GM13977 (cell line): Measurements from ENCODE around the gene SH3YL1.

Experiments used
- DNase-seq: peaks from one replicate; pipeline ENCODE4 v3.0.0; 2012; ENCODE audit warnings: low spot score
- in situ Hi-C: fragments of 300-500 bp; cut with MboI; formaldehyde crosslinking; loops from one replicate; pipeline ENCODE4 v1.12.0; 2022; ENCODE audit warnings: low sequenced_read_pairs, low pct_unique_long_range_greater_than_20kb, mixed read lengths, inconsistent platforms; ENCODE audit not compliant: unreplicated experiment
- TF ChIP-seq, protein P1 (sequence below): IDR thresholded peaks from 2 replicates; pipeline ENCODE4 v1.5.1; 2012; ENCODE audit warnings: mild to moderate bottlenecking, control low read depth; ENCODE audit not compliant: insufficient read depth; ENCODE audit errors: extremely low read depth, missing control alignments

The SH3YL1 gene

DNA sequence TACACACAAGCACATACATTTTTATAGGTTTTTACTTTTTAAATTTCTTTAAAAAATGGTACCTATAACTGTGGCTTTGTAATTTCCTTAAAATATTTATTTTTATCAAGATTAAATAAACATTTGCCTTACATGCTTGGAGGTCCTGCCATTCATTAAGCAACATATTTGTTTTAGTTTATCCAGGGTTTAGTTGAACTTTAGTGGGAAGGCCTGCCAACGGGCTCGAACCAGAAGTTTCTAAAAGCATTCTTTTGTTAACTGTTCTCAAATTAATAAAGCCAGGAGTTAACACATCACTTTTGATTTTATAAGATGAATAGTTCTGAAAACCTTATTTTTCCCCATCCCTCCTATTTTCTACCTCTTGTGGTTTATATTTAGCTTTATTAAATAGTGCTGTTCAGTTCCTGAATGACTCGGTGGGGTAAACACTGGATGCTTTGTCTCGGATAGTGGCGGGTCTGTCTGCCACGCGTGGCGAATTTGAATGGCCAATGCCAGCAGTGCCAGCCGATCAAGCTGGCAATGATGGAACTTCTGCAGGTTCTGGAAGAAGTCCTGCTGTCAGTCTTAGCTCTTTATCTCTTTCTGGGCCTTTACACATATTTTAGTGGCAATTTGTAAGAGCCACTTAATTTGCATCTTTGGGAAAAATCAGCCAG, 32.2 kb downstream of the SH3YL1 start:
- TF ChIP-seq, protein P1, sequence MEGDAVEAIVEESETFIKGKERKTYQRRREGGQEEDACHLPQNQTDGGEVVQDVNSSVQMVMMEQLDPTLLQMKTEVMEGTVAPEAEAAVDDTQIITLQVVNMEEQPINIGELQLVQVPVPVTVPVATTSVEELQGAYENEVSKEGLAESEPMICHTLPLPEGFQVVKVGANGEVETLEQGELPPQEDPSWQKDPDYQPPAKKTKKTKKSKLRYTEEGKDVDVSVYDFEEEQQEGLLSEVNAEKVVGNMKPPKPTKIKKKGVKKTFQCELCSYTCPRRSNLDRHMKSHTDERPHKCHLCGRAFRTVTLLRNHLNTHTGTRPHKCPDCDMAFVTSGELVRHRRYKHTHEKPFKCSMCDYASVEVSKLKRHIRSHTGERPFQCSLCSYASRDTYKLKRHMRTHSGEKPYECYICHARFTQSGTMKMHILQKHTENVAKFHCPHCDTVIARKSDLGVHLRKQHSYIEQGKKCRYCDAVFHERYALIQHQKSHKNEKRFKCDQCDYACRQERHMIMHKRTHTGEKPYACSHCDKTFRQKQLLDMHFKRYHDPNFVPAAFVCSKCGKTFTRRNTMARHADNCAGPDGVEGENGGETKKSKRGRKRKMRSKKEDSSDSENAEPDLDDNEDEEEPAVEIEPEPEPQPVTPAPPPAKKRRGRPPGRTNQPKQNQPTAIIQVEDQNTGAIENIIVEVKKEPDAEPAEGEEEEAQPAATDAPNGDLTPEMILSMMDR: no peak
- in situ Hi-C loops: no loop called here
- no peak for DNase-seq

DNA sequence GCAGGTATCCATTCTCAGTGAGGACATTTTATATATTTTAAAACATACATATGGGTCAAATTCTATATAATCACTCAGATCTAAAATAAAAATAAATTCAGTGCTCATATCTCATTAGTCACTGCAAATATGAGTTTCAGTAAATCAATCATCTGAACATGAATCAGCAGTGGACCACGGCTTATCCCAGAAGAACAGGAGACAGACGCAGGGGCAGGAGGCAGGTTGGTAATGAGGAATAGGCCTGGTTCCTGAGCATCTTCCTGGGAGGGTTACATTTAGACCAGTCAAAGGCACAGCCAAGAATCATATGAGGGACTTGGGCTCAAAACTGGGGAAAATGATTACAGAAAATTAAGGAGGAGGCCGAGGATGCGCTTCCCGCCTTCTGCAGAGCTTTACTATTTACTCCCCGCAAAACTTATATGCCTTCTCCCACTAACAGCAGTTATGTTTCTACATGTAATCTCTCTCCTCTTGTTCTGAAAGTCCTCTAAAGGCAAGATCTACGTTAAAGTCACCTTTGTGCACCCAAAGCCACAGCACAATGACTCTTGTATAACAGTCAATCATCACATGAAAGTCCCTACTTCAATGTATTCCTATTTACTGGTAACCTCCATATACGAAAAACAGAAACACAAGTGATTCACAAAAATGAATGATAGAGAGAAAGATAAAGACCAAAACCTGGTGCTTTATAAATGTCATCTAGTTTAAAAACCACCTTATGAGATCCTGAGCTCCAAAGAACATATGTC, 35.1 kb downstream of the SH3YL1 start:
- TF ChIP-seq, protein P1: no peak
- no peak for DNase-seq
- in situ Hi-C loops: no loop called here

DNA sequence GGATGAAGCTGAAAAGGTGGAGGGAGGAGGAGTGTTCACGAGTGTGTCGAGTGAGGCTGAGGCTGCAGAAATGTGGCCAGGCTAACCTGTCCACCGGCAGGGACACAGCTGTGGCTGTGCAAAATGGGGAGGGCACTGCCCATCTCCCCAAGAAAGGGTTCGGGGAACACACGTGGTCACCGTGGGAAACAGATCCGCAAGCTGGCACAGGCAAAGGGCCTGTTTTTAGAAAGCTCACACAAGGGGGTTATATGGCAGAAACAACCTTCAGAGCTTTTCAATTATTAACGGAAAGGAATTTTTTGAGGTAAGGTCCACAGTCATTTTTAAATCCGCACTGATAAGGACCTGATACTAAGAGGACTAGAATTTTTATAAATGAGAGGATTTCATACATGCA, 35.7 kb downstream of the SH3YL1 start:
- in situ Hi-C loops: no loop called here
- TF ChIP-seq, protein P1: no peak
- no peak for DNase-seq

DNA sequence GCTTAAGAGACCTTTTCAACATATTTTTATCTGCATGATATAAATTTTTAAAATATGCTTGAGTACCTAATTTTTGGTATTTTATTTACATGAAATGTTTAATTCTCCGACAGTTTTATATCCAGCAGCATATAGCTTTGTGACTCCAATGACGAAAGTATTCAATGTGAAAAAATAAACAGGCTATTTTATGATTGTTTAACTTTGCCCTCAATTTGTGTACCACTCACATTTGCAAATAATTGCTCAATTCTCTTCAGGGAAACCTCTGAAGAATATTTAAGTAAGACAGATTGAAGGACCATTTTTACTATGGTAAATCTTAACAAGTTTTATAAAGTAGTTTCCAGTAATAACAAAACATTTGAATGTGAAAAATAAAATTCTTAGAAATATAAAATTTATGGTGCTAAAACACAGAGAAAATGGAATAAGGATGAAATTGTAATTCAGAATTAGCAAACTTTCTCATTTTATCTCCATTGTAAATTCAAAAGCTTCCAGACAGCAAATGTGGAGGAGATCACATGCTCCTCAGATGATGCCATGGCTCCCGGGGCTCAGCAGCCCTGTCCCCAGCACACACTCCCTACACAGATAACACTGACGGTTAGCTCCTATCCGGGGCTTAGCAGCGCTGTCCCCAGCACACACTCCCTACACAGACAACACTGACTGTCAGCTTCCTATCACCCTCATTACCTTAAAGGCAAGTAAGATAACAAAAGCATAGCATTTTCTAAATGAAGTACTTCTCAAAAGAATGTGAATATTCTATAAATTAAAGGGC, 39.7 kb downstream of the SH3YL1 start:
- DNase-seq: no peak
- TF ChIP-seq, protein P1: no peak
- in situ Hi-C loops: no loop called here

DNA sequence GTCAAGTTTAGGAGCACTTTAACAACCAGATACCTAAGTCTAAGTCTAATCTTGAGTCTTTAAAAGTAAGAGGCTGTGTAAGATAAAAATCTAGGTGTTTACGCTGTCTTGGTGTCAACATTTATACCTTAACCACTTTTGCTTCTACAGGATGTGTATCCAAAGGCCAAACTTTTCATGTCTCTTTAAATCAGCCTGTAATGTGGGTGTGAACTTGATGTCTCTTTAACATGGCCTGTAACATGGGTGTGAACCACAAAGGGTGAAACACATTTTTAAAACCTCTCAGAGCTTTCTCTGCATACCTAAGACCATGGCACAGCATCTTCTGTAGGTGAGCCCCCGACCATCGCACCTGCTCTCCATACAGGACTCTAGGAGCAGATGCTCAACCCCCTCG, 40.4 kb downstream of the SH3YL1 start:
- TF ChIP-seq, protein P1: no peak
- DNase-seq: no peak
- in situ Hi-C loops: no loop called here

DNA sequence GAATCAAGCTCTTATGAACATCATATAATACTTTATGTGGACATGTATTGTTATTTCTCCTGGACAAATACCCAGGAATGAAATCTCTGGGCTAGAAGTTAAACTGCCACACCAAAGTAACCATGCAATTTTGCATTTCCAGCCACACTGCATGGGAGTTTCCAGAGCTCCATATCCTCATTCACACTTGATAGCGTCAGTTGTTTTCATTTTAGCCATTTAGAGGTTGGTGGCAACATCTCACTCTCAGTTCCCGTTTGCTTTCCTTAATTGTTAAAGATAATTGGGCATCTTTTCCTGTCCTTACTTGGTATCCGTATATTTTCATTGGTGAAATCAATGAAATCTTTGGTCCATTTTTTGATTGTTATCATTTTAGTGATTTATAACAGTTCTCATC, 47.8 kb downstream of the SH3YL1 start:
- in situ Hi-C loops: no loop called here
- TF ChIP-seq, protein P1: no peak

More for the DNA sequence above, 47.8 kb downstream of the SH3YL1 start:
- no peak for DNase-seq
